ENCODE data around the gene LYPD8.

DNA sequence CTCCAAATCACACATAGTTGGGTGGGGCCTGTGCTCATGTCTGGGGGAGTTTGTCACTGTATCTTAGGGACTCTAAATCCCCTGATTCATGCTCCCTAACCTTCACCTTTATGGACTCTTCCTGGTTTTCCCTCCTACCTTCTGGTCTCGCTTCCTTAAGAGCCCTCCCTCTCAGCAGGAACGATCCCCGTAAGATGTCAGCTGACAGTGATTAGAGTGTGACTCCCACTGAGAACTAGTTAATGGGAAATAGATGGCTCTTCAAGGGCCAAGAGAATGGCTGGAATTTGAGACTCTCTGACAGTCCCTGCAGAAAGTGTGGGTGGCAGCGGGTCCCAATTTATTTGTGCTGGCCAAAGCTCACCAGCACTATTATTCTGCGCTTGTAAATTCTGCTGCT lies 22.0 kb downstream of the LYPD8 start:
- TF ChIP-seq CTCF (IDR thresholded peaks at IDR 0.05; ENCODE audit: insufficient read depth, low read length, poor library complexity, severe bottlenecking) = no peak
- TF ChIP-seq EZH2phosphoT487 (conservative IDR thresholded peaks at IDR 0.05; ENCODE audit: low read length) = no peak
